Neural crest cell (in vitro differentiated cells): ENCODE results near the gene TBCD. TPM values are rescaled to one million over a fixed set of nuclear protein-coding genes. Genes with fewer than 3 reads are reported as not detected.

Experiments used
- DNase-seq: peaks from one replicate; pipeline ENCODE4 v3.0.0; 2021; ENCODE audit warnings: low read depth, mixed read lengths, low spot score
- H3K27ac Mint-ChIP-seq: one replicate; pipeline ENCODE4 v1.8.0; 2021; ENCODE audit warnings: mild to moderate bottlenecking, mixed read lengths; ENCODE audit not compliant: unreplicated experiment
- H3K27me3 Mint-ChIP-seq: 2 replicates; pipeline ENCODE4 v1.8.0; 2021; ENCODE audit warnings: low read depth, mild to moderate bottlenecking, mixed read lengths
- H3K36me3 Mint-ChIP-seq: 2 replicates; pipeline ENCODE4 v1.8.0; 2021; ENCODE audit warnings: low read depth, mild to moderate bottlenecking, mixed read lengths
- H3K4me1 Mint-ChIP-seq: 2 replicates; pipeline ENCODE4 v1.8.0; 2021; ENCODE audit warnings: mixed read lengths
- H3K4me3 Mint-ChIP-seq: one replicate; pipeline ENCODE4 v1.8.0; 2021; ENCODE audit warnings: mild to moderate bottlenecking, mixed read lengths
- H3K9me3 Mint-ChIP-seq: 2 replicates; pipeline ENCODE4 v1.8.0; 2021; ENCODE audit warnings: mixed read lengths
- total RNA-seq: library from RNA; stranded (reverse); gene quantifications from 2 replicates; pipeline ENCODE4 v1.2.1, GENCODE V29; 2021
- TF ChIP-seq, protein P1 (sequence below): fragments of 200-600 bp; sonication (generic); conservative IDR thresholded peaks from 2 replicates; pipeline ENCODE4 v1.5.0; 2021; ENCODE audit warnings: antibody characterized with exemption, mild to moderate bottlenecking

The TBCD gene
- total RNA-seq, 1 donor from 2014 or later = 166 TPM

DNA sequence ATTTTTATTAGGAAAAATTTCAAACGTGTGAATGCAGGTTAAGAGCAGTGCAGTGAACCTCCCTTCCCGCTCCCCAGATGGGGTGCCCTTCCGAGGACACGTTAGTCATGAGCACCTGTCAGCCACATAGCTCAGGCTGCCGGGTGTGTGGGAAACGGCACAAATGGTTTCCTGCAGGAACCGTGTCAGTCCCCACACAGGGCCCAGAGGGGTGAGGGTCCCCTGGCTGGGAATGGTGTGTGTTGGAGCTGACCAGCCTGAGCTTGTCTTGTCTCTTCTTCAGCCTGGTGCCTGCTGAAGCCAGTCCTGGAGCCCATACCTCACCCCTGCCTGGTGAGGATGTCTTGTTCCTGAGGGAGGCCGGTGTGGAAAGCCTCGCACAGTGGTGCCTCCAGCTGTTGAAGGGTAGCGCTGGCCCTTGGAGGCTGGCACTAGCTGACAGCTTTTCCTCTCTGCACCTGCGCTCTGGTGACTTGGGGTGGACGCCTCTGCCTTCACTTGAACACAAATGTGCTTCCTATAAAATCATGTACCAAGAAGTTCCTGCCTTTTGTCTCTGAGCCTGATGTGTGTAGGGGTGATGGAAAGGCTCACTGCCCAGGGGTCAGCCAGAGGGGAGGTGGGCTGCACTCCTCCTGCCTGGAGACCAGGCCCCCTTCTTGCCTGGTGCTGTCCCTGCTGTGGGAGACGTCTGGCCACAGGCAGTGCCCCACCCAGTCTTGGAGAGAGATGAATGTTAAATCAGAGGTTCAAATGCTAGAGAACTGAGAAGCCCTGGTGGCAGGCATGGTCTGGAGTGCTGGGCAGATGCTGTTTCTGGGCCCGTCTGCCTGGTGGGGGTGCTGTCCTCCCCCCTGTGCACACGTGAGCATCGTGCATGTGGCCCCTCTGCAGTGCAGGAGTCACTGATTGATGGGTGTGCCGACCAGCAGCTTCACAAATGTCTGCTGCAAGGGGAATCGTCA lies 190.6 kb downstream of the TBCD start:
- Mint-ChIP-seq H3K9me3 (peaks cover 25% of the 10 kb centered on the region), H3K4me3 (no peak overlapping the region), H3K36me3 (peaks cover 46% of the 10 kb centered on the region), H3K27me3 (no peaks in the 10 kb centered on the region), H3K4me1 (no peaks in the 10 kb centered on the region), H3K27ac (no peak overlapping the region)
- no peak for DNase-seq
- TF ChIP-seq, protein P1, sequence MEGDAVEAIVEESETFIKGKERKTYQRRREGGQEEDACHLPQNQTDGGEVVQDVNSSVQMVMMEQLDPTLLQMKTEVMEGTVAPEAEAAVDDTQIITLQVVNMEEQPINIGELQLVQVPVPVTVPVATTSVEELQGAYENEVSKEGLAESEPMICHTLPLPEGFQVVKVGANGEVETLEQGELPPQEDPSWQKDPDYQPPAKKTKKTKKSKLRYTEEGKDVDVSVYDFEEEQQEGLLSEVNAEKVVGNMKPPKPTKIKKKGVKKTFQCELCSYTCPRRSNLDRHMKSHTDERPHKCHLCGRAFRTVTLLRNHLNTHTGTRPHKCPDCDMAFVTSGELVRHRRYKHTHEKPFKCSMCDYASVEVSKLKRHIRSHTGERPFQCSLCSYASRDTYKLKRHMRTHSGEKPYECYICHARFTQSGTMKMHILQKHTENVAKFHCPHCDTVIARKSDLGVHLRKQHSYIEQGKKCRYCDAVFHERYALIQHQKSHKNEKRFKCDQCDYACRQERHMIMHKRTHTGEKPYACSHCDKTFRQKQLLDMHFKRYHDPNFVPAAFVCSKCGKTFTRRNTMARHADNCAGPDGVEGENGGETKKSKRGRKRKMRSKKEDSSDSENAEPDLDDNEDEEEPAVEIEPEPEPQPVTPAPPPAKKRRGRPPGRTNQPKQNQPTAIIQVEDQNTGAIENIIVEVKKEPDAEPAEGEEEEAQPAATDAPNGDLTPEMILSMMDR = no peak

- H3K9me3 Mint-ChIP-seq = peaks cover 28% of the 10 kb centered on the region
- no peak for DNase-seq
- H3K27me3 Mint-ChIP-seq = no peaks in the 10 kb centered on the region
- no peaks in the 10 kb centered on the region for H3K4me1 Mint-ChIP-seq
- peaks cover 54% of the 10 kb centered on the region for H3K36me3 Mint-ChIP-seq
- H3K4me3 Mint-ChIP-seq = no peak overlapping the region
- H3K27ac Mint-ChIP-seq = no peak overlapping the region
- TF ChIP-seq, protein P1 = no peak
Observed at GRCh38 chr17:82943339-82943738, 191.5 kb downstream of the TBCD start.

DNA sequence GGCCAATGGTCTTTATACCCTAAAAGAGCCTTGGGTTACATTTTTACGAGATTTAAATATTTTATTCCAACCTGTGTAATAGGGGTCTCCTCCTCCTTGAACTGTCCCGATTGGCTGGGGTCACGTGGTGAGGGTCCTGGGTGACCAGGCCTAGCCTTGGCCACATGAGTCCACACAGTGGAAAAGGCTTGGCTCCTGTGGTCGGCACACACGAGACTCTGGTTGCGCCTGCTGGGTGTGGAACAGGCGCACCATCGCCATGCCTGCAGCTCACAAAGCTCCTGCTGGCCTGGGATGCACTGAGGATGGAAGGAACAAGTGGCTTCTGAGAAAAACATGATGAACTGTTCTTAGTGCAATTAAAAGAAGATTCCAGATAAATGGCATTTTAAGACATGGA lies 191.9 kb downstream of the TBCD start:
- H3K4me3 Mint-ChIP-seq = no peak overlapping the region
- TF ChIP-seq, protein P1 = no peak
- H3K36me3 Mint-ChIP-seq = peaks cover 57% of the 10 kb centered on the region
- no peaks in the 10 kb centered on the region for H3K4me1 Mint-ChIP-seq
- H3K27ac Mint-ChIP-seq = no peak overlapping the region
- peaks cover 29% of the 10 kb centered on the region for H3K9me3 Mint-ChIP-seq
- DNase-seq = no peak
- no peaks in the 10 kb centered on the region for H3K27me3 Mint-ChIP-seq

- Mint-ChIP-seq H3K4me3 (peak overlapping the region; percentile 33), H3K27ac (no peak overlapping the region), H3K36me3 (peaks cover 69% of the 10 kb centered on the region), H3K9me3 (peaks cover 40% of the 10 kb centered on the region), H3K27me3 (peaks cover 2% of the 10 kb centered on the region), H3K4me1 (no peaks in the 10 kb centered on the region)
- TF ChIP-seq, protein P1 = no peak
- no peak for DNase-seq
Observed at GRCh38 chr17:82944990-82945389, 193.1 kb downstream of the TBCD start.

DNA sequence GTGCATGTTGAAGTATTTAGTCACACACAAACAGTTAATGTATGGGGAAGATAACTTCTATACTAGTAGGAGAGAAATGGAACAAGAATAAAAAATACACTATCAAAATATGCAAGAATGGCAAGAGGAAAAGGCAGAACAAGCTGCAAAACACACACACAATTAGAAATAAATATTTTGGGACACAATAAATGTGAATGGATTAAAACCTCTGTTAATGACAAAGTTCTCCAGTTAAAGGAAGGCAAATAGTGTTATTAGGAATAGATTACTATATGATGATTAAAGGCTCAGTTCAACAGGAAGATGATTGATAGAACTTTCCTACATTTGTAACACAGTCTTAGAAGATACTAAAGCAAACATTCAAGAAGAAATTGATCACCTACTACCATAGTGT lies 194.2 kb downstream of the TBCD start:
- TF ChIP-seq, protein P1 = no peak
- Mint-ChIP-seq H3K27me3 (peaks cover 2% of the 10 kb centered on the region), H3K27ac (no peak overlapping the region), H3K4me3 (no peak overlapping the region), H3K9me3 (peaks cover 47% of the 10 kb centered on the region), H3K36me3 (peaks cover 80% of the 10 kb centered on the region), H3K4me1 (no peaks in the 10 kb centered on the region)
- DNase-seq = no peak
